Ovary (tissue), 3 donors: ENCODE data around the gene SH3RF3.

Source experiments
- EP300 ChIP-seq: sonication (generic); formaldehyde crosslinking; IDR thresholded peaks from one replicate; pipeline ENCODE4 v1.6.1; 2017; ENCODE audit warnings: antibody characterized with exemption
- POLR2A ChIP-seq: fragments of 450-650 bp; IDR thresholded peaks from one replicate; pipeline ENCODE4 v1.6.1; 2017; ENCODE audit warnings: antibody characterized with exemption, mild to moderate bottlenecking, moderate library complexity
- TF ChIP-seq, protein P1 (sequence below), 3 donors: fragments of 450-650 bp in 2 of 3; fragments of 200-600 bp in 1 of 3; IDR thresholded peaks; one replicate each; pipeline versions ENCODE4 v1.5.1 to v1.8.0; 2016 to 2022; ENCODE audit warnings: antibody characterized with exemption in 3 of 3, mild to moderate bottlenecking in 1 of 3
- donor health status: DM: no; HTN: no; CAD: no.

DNA sequence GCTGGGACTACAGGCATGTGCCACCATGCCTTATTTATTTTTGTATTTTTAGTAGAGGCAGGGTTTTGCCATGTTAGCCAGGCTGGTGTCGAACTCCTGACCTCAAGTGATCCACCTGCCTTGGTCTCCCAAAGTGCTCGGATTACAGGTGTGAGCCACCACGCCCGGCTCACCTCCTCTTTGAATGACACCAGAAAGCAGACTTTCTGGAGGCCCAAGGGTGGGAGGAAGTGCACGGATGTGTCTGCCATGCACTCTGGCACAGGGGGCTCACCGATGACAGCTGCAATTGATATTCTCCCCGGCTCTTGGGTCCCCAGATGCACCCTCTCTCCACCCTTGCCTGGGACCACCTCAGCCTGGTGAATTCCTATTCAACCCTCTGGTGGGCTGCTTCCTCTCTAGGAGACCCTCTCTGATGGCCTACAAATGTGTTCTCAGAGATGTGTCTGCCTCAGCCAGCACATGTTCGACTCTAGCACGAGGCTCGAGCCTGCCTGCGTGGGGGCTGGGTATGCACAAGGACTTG, 397.5 kb downstream of the SH3RF3 start:
- TF ChIP-seq POLR2A (no peak), EP300 (no peak)
- TF ChIP-seq, protein P1, sequence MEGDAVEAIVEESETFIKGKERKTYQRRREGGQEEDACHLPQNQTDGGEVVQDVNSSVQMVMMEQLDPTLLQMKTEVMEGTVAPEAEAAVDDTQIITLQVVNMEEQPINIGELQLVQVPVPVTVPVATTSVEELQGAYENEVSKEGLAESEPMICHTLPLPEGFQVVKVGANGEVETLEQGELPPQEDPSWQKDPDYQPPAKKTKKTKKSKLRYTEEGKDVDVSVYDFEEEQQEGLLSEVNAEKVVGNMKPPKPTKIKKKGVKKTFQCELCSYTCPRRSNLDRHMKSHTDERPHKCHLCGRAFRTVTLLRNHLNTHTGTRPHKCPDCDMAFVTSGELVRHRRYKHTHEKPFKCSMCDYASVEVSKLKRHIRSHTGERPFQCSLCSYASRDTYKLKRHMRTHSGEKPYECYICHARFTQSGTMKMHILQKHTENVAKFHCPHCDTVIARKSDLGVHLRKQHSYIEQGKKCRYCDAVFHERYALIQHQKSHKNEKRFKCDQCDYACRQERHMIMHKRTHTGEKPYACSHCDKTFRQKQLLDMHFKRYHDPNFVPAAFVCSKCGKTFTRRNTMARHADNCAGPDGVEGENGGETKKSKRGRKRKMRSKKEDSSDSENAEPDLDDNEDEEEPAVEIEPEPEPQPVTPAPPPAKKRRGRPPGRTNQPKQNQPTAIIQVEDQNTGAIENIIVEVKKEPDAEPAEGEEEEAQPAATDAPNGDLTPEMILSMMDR (IDR thresholded peaks at IDR 0.05), result no peak
